HG03575 (cell line): ENCODE results near the gene CD7.
A peak's percentile ranks its signal among the peaks of the same experiment; 100 is the strongest.

ENCODE experiments used
- ATAC-seq: cut with Tn5 transposase; IDR thresholded peaks from one replicate; pipeline ENCODE4 v1.9.1; 2021; ENCODE audit not compliant: unreplicated experiment, insufficient number of reproducible peaks, low FRiP score; ENCODE audit errors: extremely low read depth

Gene CD7

GRCh38 chr17:82302568-82302963 is 14.8 kb downstream of the CD7 start:
- ATAC-seq: no peak

GRCh38 chr17:82301916-82302567 is 15.4 kb downstream of the CD7 start:
- ATAC-seq: no peak

- ATAC-seq: no peak
Measured at GRCh38 chr17:82301300-82301915, 16.0 kb downstream of the CD7 start.

GRCh38 chr17:82300707-82301270 is 16.6 kb downstream of the CD7 start:
- ATAC-seq: no peak

GRCh38 chr17:82300228-82300627 is 17.2 kb downstream of the CD7 start:
- ATAC-seq: no peak

- no peak for ATAC-seq
Measured at GRCh38 chr17:82299452-82299851, 18.0 kb downstream of the CD7 start.

DNA sequence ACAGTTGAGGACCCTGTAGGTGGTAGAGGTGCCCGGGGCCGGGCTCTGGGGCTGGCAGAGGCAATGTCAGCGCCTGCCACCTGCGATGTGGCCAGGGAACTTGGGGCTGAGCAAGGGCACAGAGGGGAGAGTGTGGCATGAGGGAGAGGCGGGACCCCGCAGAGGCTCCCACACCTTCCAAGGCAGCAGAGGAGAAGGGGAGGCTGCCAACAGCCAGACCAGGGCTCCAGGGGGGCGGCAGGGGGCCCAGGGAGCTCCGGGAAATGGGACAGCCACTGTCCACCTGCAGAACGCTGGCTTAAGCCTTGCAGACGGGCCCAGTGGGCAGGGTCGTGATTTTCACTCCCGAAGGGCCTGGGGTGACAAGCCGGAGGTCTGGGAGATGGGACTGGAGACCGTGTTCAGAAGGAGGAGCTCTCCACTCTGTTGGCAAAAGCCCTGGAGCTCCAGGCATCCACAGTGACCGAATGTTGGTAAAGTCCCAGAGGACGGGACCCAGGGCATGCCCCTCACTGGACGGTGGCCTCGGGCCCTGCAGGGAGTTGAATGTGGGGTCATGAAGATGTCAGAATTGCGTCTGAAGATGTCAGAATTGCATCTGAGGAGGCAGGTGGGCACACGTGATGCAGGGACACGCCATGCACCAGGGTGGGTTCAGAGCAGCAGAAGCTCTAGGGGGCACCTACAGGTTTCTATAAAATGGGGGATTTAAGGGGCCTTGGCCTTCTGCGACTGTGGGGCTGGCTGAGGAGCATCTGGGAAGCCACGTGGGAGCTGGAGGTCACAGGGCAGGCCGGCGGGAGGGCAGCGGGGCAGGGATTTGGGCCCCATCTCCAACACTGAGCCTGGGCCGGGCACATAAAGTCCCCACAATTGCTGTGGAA is 18.6 kb downstream of the CD7 start:
- no peak for ATAC-seq

GRCh38 chr17:82297714-82298537 is 19.5 kb downstream of the CD7 start:
- no peak for ATAC-seq

DNA sequence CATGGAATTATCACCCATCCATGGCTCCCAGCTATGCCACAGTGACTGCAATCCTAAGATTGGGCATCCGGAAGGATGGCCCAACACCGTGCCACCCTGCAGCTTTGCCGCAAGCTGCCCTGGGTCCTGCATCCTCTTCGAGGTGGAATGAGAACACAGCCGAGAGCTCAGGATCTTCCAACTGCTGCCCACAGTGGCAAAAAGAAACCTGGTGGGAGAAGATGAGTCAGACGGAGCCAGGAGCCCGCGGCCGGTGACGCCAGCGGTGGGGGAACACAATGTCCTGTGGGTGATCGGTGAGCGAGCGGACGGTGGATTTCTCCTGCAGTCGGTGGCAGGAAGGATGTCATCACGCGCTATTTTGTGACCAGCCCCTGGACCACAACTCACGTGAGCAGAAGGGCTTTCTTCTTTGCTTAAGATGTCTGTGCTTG is 20.1 kb downstream of the CD7 start:
- ATAC-seq: no peak

- no peak for ATAC-seq
Measured at GRCh38 chr17:82296511-82297279, 20.7 kb downstream of the CD7 start.

DNA sequence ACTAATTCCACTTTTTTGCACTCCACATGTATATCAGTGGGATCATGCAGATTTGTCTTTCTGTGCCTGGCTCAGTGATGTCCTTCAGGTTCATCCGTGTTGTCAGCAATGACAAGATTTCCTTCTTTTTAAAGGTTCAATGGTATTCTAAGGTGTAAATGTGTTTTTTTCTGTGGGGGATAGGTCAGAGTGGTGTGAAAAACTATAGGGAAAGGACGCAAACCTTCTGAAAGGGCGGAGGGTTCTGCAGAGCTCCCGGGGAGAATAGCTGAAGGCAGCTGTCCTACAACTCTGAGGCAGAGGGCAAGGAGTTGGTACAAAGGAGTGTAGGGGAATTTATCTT is 22.0 kb downstream of the CD7 start:
- ATAC-seq: no peak

DNA sequence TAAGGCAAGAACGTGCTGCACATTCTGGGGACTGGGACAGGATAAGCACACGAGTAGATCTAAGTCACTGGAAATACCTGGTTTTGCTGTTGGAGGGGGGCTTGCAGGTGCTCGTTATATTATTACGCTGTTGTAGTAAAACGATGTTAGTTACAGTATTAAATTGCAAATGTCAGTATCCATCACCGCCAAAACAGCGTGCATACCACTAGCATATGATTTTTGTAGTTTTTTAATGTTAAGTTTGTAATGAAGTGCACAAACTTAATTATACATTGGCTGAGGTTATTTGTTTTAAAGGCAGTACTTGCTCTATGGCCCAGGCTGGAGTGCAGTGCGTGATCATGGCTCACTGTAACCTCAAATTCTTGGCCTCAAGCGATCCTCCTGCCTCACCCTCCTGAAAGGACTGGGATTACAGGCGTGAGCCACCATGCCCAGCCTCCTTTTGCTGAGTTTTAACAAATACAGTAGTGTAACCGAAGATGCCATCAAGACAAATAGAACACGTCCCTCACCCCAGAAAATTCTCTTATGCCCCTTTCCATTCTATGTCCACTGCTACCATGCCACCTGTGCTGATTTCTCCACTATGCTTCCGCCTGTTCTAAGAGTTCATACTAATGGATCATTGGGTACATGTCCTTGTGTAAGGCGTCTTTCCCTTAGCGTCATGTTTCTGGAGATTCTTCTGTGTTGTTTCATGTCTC is 23.2 kb downstream of the CD7 start:
- no peak for ATAC-seq

GRCh38 chr17:82292251-82293154 is 24.9 kb downstream of the CD7 start:
- ATAC-seq: peak; percentile 61

GRCh38 chr17:82291582-82292250 is 25.7 kb downstream of the CD7 start:
- no peak for ATAC-seq

- no peak for ATAC-seq
Measured at GRCh38 chr17:82287868-82288801, 29.3 kb downstream of the CD7 start.
